ENCODE results near the gene SETDB2. TPM values are rescaled to one million over a fixed set of nuclear protein-coding genes. Genes with fewer than 3 reads are reported as not detected.

Gene SETDB2
- polyA plus RNA-seq, 3 donors, result 4.8 to 6.8 (median 6.4) TPM

GRCh38 chr13:49527123-49527522 is 83.0 kb downstream of the SETDB2 start:
- peaks cover 32 to 70% of the 10 kb centered on the region in 2 donors for H3K36me3 ChIP-seq (replicated peaks in 1 of 2; ENCODE audit: control insufficient read depth in 1 of 2, insufficient read depth in 2 of 2, low read length in 2 of 2)
- no peaks in the 10 kb centered on the region for H3K9me3 ChIP-seq (replicated peaks in 1 of 2; ENCODE audit: control insufficient read depth in 1 of 2, insufficient read depth in 1 of 2, low read length in 2 of 2)
- H3K79me2 ChIP-seq (ENCODE audit: insufficient read depth, low read length), result no peaks in the 10 kb centered on the region
- Mint-ChIP-seq H3K27ac (peak overlapping the region in 1 of 7 donors; percentile 76), H3K36me3 (peaks cover 58 to 74% of the 10 kb centered on the region in 2 donors), H3K4me1 (peaks cover 12% of the 10 kb centered on the region), H3K27me3 (ENCODE audit: low read depth in 3 of 3) (no peaks in the 10 kb centered on the region), H3K4me3 (no peak overlapping the region), H3K9me3 (peaks cover 0 to 3% (median 0%) of the 10 kb centered on the region in 7 donors)
- no peaks in the 10 kb centered on the region for H4K20me1 ChIP-seq (ENCODE audit: insufficient read depth, low read length)
- H3K4me2 ChIP-seq (replicated peaks; ENCODE audit: extremely low read depth, low read length, poor library complexity, severe bottlenecking), result no peak overlapping the region
- WGBS (ENCODE audit: insufficient coverage), result no CpG with 5 or more reads among the region's 2 CpGs
- peaks cover 13 to 30% of the 10 kb centered on the region in 2 donors for H3K4me1 ChIP-seq (ENCODE audit: control insufficient read depth in 1 of 2, insufficient read depth in 2 of 2, low read length in 2 of 2)
- TF ChIP-seq CTCF (IDR thresholded peaks at IDR 0.05), result no peak
- no peak overlapping the region for H3K27ac ChIP-seq (ENCODE audit: low read depth in 1 of 2, low read length in 2 of 2)
- H3K9ac ChIP-seq (ENCODE audit: insufficient read depth, low read length, poor library complexity, severe bottlenecking), result no peak overlapping the region
- H2AFZ ChIP-seq (ENCODE audit: insufficient read depth, low read depth, low read length, poor library complexity, severe bottlenecking), result no peak overlapping the region
- no peaks in the 10 kb centered on the region for H3K27me3 ChIP-seq (ENCODE audit: control insufficient read depth in 2 of 2, insufficient read depth in 2 of 2, low read length in 2 of 2)
- H3K4me3 ChIP-seq (replicated peaks in 1 of 3; ENCODE audit: low read depth in 2 of 3, low read length in 3 of 3), result no peak overlapping the region
- DNase-seq, result no peak
- intact Hi-C loops (cut with micrococcal nuclease), result no loop called here

GRCh38 chr13:49528161-49528560 is 84.1 kb downstream of the SETDB2 start:
- Histone ChIP-seq H2AFZ (ENCODE audit: insufficient read depth, low read depth, low read length, poor library complexity, severe bottlenecking) (no peak overlapping the region), H3K4me2 (replicated peaks; ENCODE audit: extremely low read depth, low read length, poor library complexity, severe bottlenecking) (no peak overlapping the region), H3K4me3 (replicated peaks in 1 of 3; ENCODE audit: low read depth in 2 of 3, low read length in 3 of 3) (no peak overlapping the region), H3K27me3 (ENCODE audit: control insufficient read depth in 2 of 2, insufficient read depth in 2 of 2, low read length in 2 of 2) (no peaks in the 10 kb centered on the region), H3K36me3 (replicated peaks in 1 of 2; ENCODE audit: control insufficient read depth in 1 of 2, insufficient read depth in 2 of 2, low read length in 2 of 2) (peaks cover 25 to 60% of the 10 kb centered on the region in 2 donors), H3K9ac (ENCODE audit: insufficient read depth, low read length, poor library complexity, severe bottlenecking) (no peak overlapping the region), H3K4me1 (ENCODE audit: control insufficient read depth in 1 of 2, insufficient read depth in 2 of 2, low read length in 2 of 2) (peaks cover 16 to 38% of the 10 kb centered on the region in 2 donors), H4K20me1 (ENCODE audit: insufficient read depth, low read length) (no peaks in the 10 kb centered on the region), H3K9me3 (replicated peaks in 1 of 2; ENCODE audit: control insufficient read depth in 1 of 2, insufficient read depth in 1 of 2, low read length in 2 of 2) (no peaks in the 10 kb centered on the region), H3K27ac (ENCODE audit: low read depth in 1 of 2, low read length in 2 of 2) (peak overlapping the region in 1 of 2 donors; percentile 30), H3K79me2 (ENCODE audit: insufficient read depth, low read length) (no peaks in the 10 kb centered on the region)
- Mint-ChIP-seq H3K27me3 (ENCODE audit: low read depth in 3 of 3) (no peaks in the 10 kb centered on the region), H3K4me1 (peaks cover 12% of the 10 kb centered on the region), H3K27ac (peak overlapping the region in 3 of 7 donors; percentile 42 to 62 (median 53)), H3K4me3 (no peak overlapping the region), H3K36me3 (peaks cover 60 to 71% of the 10 kb centered on the region in 2 donors), H3K9me3 (peaks cover 0 to 3% (median 0%) of the 10 kb centered on the region in 7 donors)
- intact Hi-C loops (cut with micrococcal nuclease), result no loop called here
- WGBS (ENCODE audit: insufficient coverage), result no CpG with 5 or more reads among the region's 1 CpG
- TF ChIP-seq CTCF (IDR thresholded peaks at IDR 0.05), result no peak
- DNase-seq, result peak in 1 of 3 donors; percentile 12

All from CD14-positive monocyte (primary cell).